Sigmoid colon (tissue), 7 donors: ENCODE data around the gene DPYSL3. TPM values are rescaled to one million over a fixed set of nuclear protein-coding genes. Genes with fewer than 3 reads are reported as not detected.

Experiments
- DNase-seq: peaks from one replicate; pipeline ENCODE4 v3.0.0-alpha.2; 2019
- H3K27ac ChIP-seq, 4 donors: fragments of 200-600 bp; sonication (generic); one replicate each; pipeline ENCODE4 v1.5.1; 2016 to 2019; ENCODE audit warnings: mild to moderate bottlenecking in 1 of 4
- H3K27me3 ChIP-seq, 3 donors: fragments of 200-600 bp; sonication (generic); one replicate each; pipeline ENCODE4 v1.5.1; 2019; ENCODE audit warnings: mild to moderate bottlenecking in 1 of 3
- H3K36me3 ChIP-seq, 4 donors: fragments of 200-600 bp; sonication (generic); one replicate each; pipeline ENCODE4 v1.5.1; 2016 to 2019
- H3K4me1 ChIP-seq, 4 donors: fragments of 200-600 bp; sonication (generic); one replicate each; pipeline ENCODE4 v1.5.1; 2017 to 2019
- H3K4me3 ChIP-seq, 4 donors: fragments of 200-600 bp; sonication (generic); one replicate each; pipeline ENCODE4 v1.5.1; 2017 to 2019; ENCODE audit warnings: mild to moderate bottlenecking in 2 of 4, moderate library complexity in 1 of 4
- H3K9me3 ChIP-seq, 4 donors: fragments of 200-600 bp in 3 of 4; sonication (generic) in 3 of 4; one replicate each; pipeline versions ENCODE4 v1.5.1 to v1.6.1; 2013 to 2019
- CTCF ChIP-seq, 4 experiments: fragments of 450-650 bp in 3 of 4; fragments of 200-600 bp in 1 of 4; IDR thresholded peaks; one replicate each; pipeline ENCODE4 v1.5.1; 2016 to 2019; ENCODE audit warnings: antibody characterized with exemption in 4 of 4, mild to moderate bottlenecking in 3 of 4, moderate library complexity in 2 of 4
- EP300 ChIP-seq, 4 donors: sonication (generic); formaldehyde crosslinking; IDR thresholded peaks; one replicate each; pipeline ENCODE4 v1.6.1; 2017; ENCODE audit warnings: antibody characterized with exemption in 4 of 4
- POLR2A ChIP-seq, 2 donors: fragments of 450-650 bp; IDR thresholded peaks; one replicate each; pipeline ENCODE4 v1.6.1; 2016; ENCODE audit warnings: antibody characterized with exemption in 2 of 2, mild to moderate bottlenecking in 2 of 2, moderate library complexity in 2 of 2
- POLR2AphosphoS5 ChIP-seq, 4 donors: sonication (generic); formaldehyde crosslinking; IDR thresholded peaks; one replicate each; pipeline ENCODE4 v1.6.1; 2017; ENCODE audit warnings: antibody characterized with exemption in 4 of 4
- WGBS, 2 donors: extraction: QIAGEN DNeasy Blood & Tissue Kit; methylation state at CpG; one replicate each; pipeline ENCODE4 v1.1.7; 2013; 5-methylcytosine and 5-hydroxymethylcytosine counted together
- intact Hi-C: fragments of 100-400 bp; cut with DNase I; formaldehyde crosslinking; loops from one replicate; pipeline ENCODE4 v1.15.1; 2023
- polyA plus RNA-seq, 3 donors: library from polyadenylated mRNA; stranded (reverse); fragments of 200-250 nt; gene quantifications; one replicate each; pipeline ENCODE4 v1.2.3, GENCODE V29; 2013
- total RNA-seq, 4 donors: library from RNA; depleted of rRNA; stranded (reverse); fragments of >200 nt; gene quantifications; one replicate each; pipeline ENCODE4 v1.1.0, GENCODE V29; 2016
- donor health status: healthy with polysubstance abuse.
- donor health status: Bipolar disorder and iron deficiency.
- donor health status: healthy.

DPYSL3 gene
- total and polyA plus RNA-seq, 7 donors: 4.2 to 343 (median 149) TPM

DNA sequence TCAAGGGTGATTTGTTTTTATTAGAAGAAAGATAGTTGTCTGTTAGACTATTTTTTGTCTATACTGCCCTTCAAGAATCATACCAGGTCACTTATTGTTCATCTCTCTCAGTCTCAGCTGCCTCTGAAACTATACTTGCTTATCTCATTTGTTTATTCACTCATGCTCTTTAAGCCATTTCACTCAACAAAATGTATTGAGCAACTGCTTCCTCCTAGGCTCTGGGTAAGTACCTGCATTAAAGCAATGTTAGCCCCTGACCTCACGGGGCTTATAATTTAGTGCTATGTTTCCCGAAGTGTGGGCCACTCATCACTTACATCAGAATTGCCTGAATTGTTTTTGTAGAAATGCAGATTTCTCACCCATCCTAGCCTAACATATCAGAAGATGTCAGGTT, 100.9 kb downstream of the DPYSL3 start:
- no peak for DNase-seq
- Histone ChIP-seq H3K4me1 (peaks cover 0 to 98% (median 83%) of the 10 kb centered on the region in 4 donors), H3K27ac (peak overlapping the region; percentile 70 to 94 (median 89)), H3K27me3 (no peaks in the 10 kb centered on the region), H3K36me3 (peaks cover 7 to 67% (median 10%) of the 10 kb centered on the region in 4 donors), H3K9me3 (no peaks in the 10 kb centered on the region), H3K4me3 (no peak overlapping the region)
- intact Hi-C loops: loop anchor here (5.0 kb wide), 1 partner anchor 98 kb away; no protein-coding TSS in a partner anchor
- TF ChIP-seq EP300 (IDR thresholded peaks at IDR 0.05): no peak
- TF ChIP-seq CTCF (IDR thresholded peaks at IDR 0.05): no peak
- no peak for TF ChIP-seq POLR2A (IDR thresholded peaks at IDR 0.05)
- TF ChIP-seq POLR2AphosphoS5 (IDR thresholded peaks at IDR 0.05): no peak
- WGBS, 2 donors: 93 to 97% methylated on average over 2 of the region's 2 CpGs

DNA sequence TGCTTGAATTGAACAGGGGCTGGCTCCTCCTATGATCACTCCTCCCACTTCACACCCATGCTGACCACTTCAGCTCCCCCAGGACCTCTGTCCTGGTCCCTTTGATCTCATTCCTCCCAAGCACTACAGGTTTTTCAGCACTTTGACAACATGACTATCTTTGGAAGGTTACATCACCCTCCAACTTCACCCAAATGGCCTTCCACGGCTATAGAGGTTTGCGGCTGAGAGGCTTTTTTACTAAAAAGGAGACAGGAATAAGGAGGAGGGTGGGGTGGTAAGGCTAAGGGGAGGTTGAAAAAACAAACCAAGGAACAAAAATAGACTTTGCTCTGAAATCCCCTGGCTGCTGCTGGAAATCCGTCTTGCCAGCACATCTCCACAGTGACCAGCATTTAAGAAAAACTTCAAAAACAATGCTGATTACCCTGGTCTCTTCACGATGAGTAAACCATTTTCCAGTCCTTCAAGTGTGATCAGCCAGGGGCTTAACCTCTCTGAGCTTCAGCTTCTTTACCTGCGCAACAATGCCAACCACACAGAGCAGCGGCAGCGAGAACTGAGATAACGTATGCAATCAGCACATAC, 102.7 kb downstream of the DPYSL3 start:
- no peaks in the 10 kb centered on the region for H3K9me3 ChIP-seq
- no peaks in the 10 kb centered on the region for H3K27me3 ChIP-seq
- no peak overlapping the region for H3K4me3 ChIP-seq
- intact Hi-C loops: loop anchor here (5.0 kb wide), 1 partner anchor 100 kb away; no protein-coding TSS in a partner anchor
- peaks cover 0 to 95% (median 78%) of the 10 kb centered on the region in 4 donors for H3K4me1 ChIP-seq
- H3K27ac ChIP-seq: peak overlapping the region; percentile 77 to 94 (median 89)
- DNase-seq: no peak
- WGBS, 2 donors: 78 to 88% methylated on average over 8 of the region's 8 CpGs
- TF ChIP-seq EP300 (IDR thresholded peaks at IDR 0.05): no peak
- TF ChIP-seq POLR2AphosphoS5 (IDR thresholded peaks at IDR 0.05): no peak
- TF ChIP-seq CTCF (IDR thresholded peaks at IDR 0.05): no peak
- peaks cover 7 to 56% (median 8%) of the 10 kb centered on the region in 4 donors for H3K36me3 ChIP-seq

GRCh38 chr5:147406636-147407035, 103.2 kb downstream of the DPYSL3 start:
- H3K27ac ChIP-seq: peak overlapping the region; percentile 77 to 94 (median 89)

DNA sequence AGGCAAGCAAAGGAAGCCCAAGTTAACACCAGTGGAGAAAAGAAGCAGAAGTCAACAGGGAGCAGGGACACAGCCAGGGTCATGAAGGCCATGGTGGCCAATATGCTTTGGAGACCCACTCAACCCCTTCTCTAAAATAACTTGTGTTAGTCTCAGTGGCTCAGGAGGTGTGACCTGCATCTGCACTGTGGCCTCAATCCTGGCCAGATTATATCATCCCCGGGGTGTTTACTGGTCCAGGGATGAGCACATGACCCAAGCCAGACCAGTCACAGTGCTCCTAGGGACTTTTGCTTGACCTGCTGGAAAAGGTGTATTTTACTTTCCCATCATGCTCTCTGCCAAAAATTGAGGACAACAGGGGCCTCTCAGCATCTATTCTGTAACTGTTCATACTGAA, 105.2 kb downstream of the DPYSL3 start:
- peaks cover 2 to 83% (median 53%) of the 10 kb centered on the region in 4 donors for H3K4me1 ChIP-seq
- H3K27ac ChIP-seq: peak overlapping the region; percentile 77 to 94 (median 89)
- H3K4me3 ChIP-seq: no peak overlapping the region
- H3K9me3 ChIP-seq: no peaks in the 10 kb centered on the region
- intact Hi-C loops: loop anchor here (2.0 to 5.0 kb wide), 3 partner anchors 48 to 153 kb away; no protein-coding TSS in a partner anchor
- peaks cover 15 to 71% (median 24%) of the 10 kb centered on the region in 4 donors for H3K36me3 ChIP-seq
- TF ChIP-seq POLR2AphosphoS5 (IDR thresholded peaks at IDR 0.05) (no peak), POLR2A (IDR thresholded peaks at IDR 0.05) (no peak)
- 90 to 92% methylated on average over 1 of the region's 1 CpG for WGBS, 2 donors
- no peak for DNase-seq
- H3K27me3 ChIP-seq: no peaks in the 10 kb centered on the region

More at GRCh38 chr5:147406636-147407035, 103.2 kb downstream of the DPYSL3 start:
- TF ChIP-seq POLR2AphosphoS5 (IDR thresholded peaks at IDR 0.05): no peak
- TF ChIP-seq CTCF (IDR thresholded peaks at IDR 0.05): no peak
- DNase-seq: no peak
- Histone ChIP-seq H3K9me3 (no peaks in the 10 kb centered on the region), H3K4me1 (peaks cover 2 to 89% (median 73%) of the 10 kb centered on the region in 4 donors), H3K4me3 (no peak overlapping the region), H3K27me3 (no peaks in the 10 kb centered on the region), H3K36me3 (peaks cover 7 to 56% (median 9%) of the 10 kb centered on the region in 4 donors)
- intact Hi-C loops: loop anchor here (5.0 kb wide), 1 partner anchor 101 kb away; no protein-coding TSS in a partner anchor
- 94 to 96% methylated on average over 1 of the region's 1 CpG for WGBS, 2 donors
